PC-3 (cell line): ENCODE results near the gene VPS25.

Experiments used
- EZH2 ChIP-seq: fragments of 300-600 bp; sonication (generic); IDR thresholded peaks from one replicate; pipeline ENCODE4 v1.6.1; 2017; ENCODE audit warnings: antibody characterized with exemption, mild to moderate bottlenecking, low read length; ENCODE audit not compliant: unreplicated experiment
- TF ChIP-seq, protein P1 (sequence below): fragments of 300-600 bp; sonication (generic); conservative IDR thresholded peaks from 2 replicates; pipeline ENCODE4 v1.5.1; 2017; ENCODE audit warnings: antibody characterized with exemption, low read depth, mild to moderate bottlenecking, low read length

DNA sequence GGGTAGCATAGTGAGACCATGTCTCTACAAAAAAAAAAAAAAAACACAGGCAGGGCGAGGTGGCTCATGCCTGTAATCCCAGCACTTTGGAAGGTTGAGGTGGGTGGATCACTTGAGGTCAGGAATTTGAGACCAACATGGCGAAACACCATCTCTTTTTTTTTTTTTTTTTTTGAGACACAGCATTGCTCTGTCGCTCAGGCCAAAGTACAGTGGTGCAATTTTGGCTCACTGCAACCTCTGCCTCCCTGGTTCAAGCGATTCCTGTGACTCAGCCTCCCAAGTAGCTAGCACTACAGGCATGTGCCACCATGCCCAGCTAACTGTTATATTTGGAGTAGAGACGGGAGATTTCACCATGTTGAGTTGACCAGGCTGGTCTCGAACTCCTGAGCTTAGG lies 7.1 kb upstream of the VPS25 start:
- TF ChIP-seq, protein P1, sequence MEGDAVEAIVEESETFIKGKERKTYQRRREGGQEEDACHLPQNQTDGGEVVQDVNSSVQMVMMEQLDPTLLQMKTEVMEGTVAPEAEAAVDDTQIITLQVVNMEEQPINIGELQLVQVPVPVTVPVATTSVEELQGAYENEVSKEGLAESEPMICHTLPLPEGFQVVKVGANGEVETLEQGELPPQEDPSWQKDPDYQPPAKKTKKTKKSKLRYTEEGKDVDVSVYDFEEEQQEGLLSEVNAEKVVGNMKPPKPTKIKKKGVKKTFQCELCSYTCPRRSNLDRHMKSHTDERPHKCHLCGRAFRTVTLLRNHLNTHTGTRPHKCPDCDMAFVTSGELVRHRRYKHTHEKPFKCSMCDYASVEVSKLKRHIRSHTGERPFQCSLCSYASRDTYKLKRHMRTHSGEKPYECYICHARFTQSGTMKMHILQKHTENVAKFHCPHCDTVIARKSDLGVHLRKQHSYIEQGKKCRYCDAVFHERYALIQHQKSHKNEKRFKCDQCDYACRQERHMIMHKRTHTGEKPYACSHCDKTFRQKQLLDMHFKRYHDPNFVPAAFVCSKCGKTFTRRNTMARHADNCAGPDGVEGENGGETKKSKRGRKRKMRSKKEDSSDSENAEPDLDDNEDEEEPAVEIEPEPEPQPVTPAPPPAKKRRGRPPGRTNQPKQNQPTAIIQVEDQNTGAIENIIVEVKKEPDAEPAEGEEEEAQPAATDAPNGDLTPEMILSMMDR, result no peak
- TF ChIP-seq EZH2, result no peak
